Thyroid gland (tissue), 4 donors: Measurements from ENCODE around the gene CCDC117.
"Not testable (repeated sequence)": the region's sequence is repeated elsewhere in the genome, so short reads cannot be mapped to it uniquely, and the experiment has no call there.

Experiments used
- POLR2A ChIP-seq, 2 donors: fragments of 450-650 bp; IDR thresholded peaks; one replicate each; pipeline ENCODE4 v1.6.1; 2017; ENCODE audit warnings: antibody characterized with exemption in 2 of 2, mild to moderate bottlenecking in 2 of 2, moderate library complexity in 1 of 2
- TF ChIP-seq, protein P1 (sequence below), 6 experiments: fragments of 200-600 bp in 3 of 6; fragments of 450-650 bp in 3 of 6; sonication (generic) in 3 of 6; IDR thresholded peaks; one replicate each; pipeline ENCODE4 v1.5.1; 2016 to 2019; ENCODE audit warnings: antibody characterized with exemption in 6 of 6, mild to moderate bottlenecking in 2 of 6, inconsistent platforms in 1 of 6, moderate library complexity in 1 of 6

- not testable (repeated sequence) for TF ChIP-seq POLR2A (IDR thresholded peaks at IDR 0.05)
- TF ChIP-seq, protein P1, sequence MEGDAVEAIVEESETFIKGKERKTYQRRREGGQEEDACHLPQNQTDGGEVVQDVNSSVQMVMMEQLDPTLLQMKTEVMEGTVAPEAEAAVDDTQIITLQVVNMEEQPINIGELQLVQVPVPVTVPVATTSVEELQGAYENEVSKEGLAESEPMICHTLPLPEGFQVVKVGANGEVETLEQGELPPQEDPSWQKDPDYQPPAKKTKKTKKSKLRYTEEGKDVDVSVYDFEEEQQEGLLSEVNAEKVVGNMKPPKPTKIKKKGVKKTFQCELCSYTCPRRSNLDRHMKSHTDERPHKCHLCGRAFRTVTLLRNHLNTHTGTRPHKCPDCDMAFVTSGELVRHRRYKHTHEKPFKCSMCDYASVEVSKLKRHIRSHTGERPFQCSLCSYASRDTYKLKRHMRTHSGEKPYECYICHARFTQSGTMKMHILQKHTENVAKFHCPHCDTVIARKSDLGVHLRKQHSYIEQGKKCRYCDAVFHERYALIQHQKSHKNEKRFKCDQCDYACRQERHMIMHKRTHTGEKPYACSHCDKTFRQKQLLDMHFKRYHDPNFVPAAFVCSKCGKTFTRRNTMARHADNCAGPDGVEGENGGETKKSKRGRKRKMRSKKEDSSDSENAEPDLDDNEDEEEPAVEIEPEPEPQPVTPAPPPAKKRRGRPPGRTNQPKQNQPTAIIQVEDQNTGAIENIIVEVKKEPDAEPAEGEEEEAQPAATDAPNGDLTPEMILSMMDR (IDR thresholded peaks at IDR 0.05) = not testable (repeated sequence)
These were observed 18.0 kb upstream of the CCDC117 start for GRCh38 chr22:28754512-28754911.
